HG03571 (cell line): Measurements from ENCODE around the gene LRRC47.

Experiments used
- ATAC-seq: cut with Tn5 transposase; IDR thresholded peaks from one replicate; pipeline ENCODE4 v1.9.1; 2021; ENCODE audit not compliant: unreplicated experiment

The LRRC47 gene

GRCh38 chr1:3733883-3734589 lies 62.3 kb downstream of the LRRC47 start:
- ATAC-seq, result no peak

DNA sequence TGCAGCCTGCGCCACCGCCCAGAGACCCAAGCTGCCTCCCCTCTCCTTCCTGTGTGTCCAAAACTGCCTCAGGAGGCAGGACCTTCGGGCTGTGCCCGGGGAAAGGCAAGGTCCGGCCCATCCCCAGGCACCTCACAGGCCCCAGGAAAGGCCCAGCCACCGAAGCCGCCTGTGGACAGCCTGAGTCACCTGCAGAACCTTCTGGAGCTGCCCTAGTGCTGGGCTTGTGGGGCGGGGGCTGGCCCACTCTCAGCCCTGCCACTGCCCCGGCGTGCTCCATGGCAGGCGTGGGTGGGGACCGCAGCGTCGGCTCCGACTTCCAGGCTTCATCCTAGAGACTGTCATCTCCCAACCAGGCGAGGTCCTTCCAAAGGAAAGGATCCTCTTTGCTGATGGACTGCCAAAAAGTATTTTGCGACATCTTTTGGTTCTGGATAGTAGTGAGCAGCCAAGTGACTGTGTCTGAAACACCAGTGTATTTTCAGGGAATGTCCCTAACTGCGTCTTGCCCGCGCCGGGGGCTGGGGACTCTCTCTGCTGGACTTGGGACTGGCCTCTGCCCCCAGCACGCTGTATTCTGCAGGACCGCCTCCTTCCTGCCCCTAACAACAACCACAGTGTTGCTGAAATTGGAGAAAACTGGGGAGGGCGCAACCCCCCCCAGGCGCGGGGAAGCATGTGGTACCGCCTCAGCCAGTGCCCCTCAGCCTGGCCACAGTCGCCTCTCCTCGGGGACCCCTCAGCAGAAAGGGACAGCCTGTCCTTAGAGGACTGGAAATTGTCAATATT lies 63.0 kb downstream of the LRRC47 start:
- no peak for ATAC-seq

- ATAC-seq, result no peak
Observed at GRCh38 chr1:3732434-3733093, 63.7 kb downstream of the LRRC47 start.

DNA sequence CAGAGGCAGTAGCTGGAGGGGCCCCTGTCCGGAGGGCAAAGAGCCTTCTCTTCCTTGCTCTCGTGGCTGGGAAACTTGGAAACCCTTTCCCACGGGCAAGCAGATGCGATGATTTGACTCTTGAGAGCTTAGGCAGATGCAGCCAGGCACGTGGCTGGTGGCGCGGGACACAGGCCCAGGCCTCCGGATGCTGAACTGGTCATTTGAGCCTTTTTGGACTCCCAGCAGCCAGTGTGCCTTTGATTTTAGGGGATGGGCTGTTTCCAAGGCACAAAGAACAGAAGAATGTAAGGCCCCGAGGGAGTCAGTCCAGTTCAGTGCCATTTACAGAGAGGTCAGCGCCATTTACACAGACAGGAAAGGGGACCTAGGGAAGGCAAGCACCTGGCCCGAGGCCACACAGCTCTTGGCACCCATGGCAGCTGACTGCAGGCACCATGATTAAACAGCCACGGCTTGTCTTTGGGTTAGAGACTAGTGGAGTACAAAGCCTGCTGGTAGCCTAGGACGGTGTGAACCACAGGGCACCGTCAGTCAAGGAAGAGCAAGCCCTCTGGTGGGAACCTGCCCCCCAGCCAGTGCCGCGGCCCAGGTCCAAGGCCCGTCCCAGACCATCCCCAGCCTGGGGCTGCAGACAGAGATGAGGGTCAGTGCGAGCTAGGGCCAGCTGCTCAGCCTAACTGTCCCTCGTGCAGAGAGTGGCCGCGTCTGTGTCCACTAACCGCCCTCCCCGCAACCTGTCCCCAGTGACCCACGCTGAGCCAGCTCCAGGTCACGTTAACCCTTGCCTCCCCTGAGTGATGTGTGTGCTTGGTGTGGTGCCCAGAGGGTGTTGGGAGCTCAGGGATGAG lies 64.5 kb downstream of the LRRC47 start:
- no peak for ATAC-seq

GRCh38 chr1:3730543-3731247 lies 65.6 kb downstream of the LRRC47 start:
- ATAC-seq, result no peak

GRCh38 chr1:3729594-3730542 lies 66.4 kb downstream of the LRRC47 start:
- no peak for ATAC-seq
